ENCODE measurements around the gene RSF1. TPM values are rescaled to one million over a fixed set of nuclear protein-coding genes. Genes with fewer than 3 reads are reported as not detected.

The RSF1 gene
- total RNA-seq, 2 experiments from 2014 or later = 50.3 to 54.2 TPM

DNA sequence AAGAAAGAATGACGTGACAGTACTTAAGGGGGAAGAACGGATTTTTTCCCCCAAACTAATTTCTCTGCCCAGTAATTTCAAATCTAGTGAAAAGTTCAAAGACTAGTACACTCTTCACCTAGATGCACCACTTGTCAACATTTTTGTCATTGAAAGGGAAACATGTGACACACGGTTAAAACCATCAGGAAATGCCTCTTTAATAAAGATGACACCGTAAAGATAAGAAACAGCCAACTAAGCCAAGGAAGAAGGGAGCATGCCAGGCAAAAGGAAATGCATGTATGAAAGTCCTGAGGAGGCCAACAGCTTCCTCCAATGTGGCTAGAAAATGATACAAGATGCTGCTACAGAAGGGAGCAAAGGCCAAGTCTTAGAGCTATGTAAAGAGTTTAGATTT is 49.4 kb downstream of the RSF1 start:
- Mint-ChIP-seq H3K36me3 (ENCODE audit: low read depth) (peaks cover 1% of the 10 kb centered on the region), H3K4me1 (ENCODE audit: low read depth) (peaks cover 57% of the 10 kb centered on the region), H3K27me3 (ENCODE audit: low read depth) (no peaks in the 10 kb centered on the region), H3K9me3 (no peaks in the 10 kb centered on the region), H3K4me3 (no peak overlapping the region), H3K27ac (no peak overlapping the region)
- no peak for DNase-seq
- CTCF ChIA-PET = no interaction called here
- intact Hi-C loops (cut with micrococcal nuclease) = no loop called here

DNA sequence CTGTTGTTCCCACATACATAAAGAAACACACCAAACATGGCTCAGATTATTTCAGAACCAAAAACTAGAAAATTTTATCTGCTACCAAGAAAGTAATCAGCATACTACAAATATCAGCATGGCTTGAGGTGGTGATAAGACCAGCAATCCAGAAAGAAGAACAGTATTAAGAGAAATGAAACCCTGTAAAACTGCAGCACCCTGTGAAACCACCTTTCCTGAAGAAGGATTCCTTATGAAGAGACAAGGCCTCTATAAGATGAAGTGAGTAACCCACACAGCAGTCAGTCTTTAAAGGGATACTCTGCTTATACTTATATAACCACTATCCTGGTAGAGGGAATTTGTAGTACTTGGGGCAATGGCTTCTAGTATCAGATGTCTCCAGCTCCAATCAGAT is 49.9 kb downstream of the RSF1 start:
- Mint-ChIP-seq H3K4me3 (no peak overlapping the region), H3K36me3 (ENCODE audit: low read depth) (peaks cover 1% of the 10 kb centered on the region), H3K4me1 (ENCODE audit: low read depth) (peaks cover 55% of the 10 kb centered on the region), H3K27ac (no peak overlapping the region), H3K27me3 (ENCODE audit: low read depth) (no peaks in the 10 kb centered on the region), H3K9me3 (no peaks in the 10 kb centered on the region)
- intact Hi-C loops (cut with micrococcal nuclease) = no loop called here
- DNase-seq = no peak
- CTCF ChIA-PET = no interaction called here

DNA sequence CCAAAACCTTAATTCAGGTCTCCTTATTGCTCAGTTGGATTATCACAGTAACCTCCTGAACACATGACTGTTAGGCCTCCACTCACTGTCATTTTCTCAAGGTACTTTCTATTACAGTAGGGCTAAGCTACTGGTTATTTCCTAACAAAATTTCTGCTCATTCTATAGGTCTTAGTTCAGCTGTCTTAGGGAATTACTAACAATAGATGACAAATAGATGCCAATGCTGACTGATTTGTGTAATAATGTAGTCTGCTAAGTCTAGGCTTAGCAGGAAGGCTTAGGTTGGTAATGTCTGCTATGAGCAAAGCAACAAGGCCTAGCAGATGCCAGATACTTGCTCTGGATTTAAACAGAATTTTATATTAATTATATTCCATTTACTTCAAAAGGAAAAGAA is 58.1 kb downstream of the RSF1 start:
- H3K27me3 Mint-ChIP-seq (ENCODE audit: low read depth) = no peaks in the 10 kb centered on the region

DNA sequence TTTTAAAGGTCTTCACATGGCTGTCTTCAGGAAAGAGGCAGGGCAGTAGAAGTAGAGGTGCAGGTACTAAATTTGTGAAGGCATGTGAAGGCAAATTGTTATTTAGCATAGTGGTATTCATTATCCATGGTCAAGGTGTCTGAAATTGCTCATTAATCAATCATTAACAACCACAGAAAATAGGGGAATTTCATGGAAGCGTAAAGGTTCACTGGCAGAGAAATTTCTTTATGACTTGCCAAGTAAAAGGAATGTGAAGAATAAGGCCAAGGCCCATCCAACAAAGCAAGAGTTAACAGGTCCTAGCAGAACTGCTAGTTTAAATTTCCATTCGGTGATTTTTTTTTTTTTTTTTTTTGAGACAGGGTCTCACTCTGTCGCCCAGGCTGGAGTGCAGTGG is 59.0 kb downstream of the RSF1 start:
- no peaks in the 10 kb centered on the region for H3K9me3 Mint-ChIP-seq
- no peak overlapping the region for H3K27ac Mint-ChIP-seq
- peaks cover 10% of the 10 kb centered on the region for H3K4me1 Mint-ChIP-seq (ENCODE audit: low read depth)
- H3K4me3 Mint-ChIP-seq = no peak overlapping the region
- intact Hi-C loops (cut with micrococcal nuclease) = no loop called here
- peaks cover 18% of the 10 kb centered on the region for H3K36me3 Mint-ChIP-seq (ENCODE audit: low read depth)
- no peaks in the 10 kb centered on the region for H3K27me3 Mint-ChIP-seq (ENCODE audit: low read depth)
- CTCF ChIA-PET = no interaction called here
- no peak for DNase-seq

More for the DNA sequence above, 58.1 kb downstream of the RSF1 start:
- Mint-ChIP-seq H3K27ac (no peak overlapping the region), H3K9me3 (no peaks in the 10 kb centered on the region), H3K4me3 (no peak overlapping the region), H3K36me3 (ENCODE audit: low read depth) (peaks cover 18% of the 10 kb centered on the region), H3K4me1 (ENCODE audit: low read depth) (peaks cover 17% of the 10 kb centered on the region)
- intact Hi-C loops (cut with micrococcal nuclease) = no loop called here
- no peak for DNase-seq
- CTCF ChIA-PET = no interaction called here

DNA sequence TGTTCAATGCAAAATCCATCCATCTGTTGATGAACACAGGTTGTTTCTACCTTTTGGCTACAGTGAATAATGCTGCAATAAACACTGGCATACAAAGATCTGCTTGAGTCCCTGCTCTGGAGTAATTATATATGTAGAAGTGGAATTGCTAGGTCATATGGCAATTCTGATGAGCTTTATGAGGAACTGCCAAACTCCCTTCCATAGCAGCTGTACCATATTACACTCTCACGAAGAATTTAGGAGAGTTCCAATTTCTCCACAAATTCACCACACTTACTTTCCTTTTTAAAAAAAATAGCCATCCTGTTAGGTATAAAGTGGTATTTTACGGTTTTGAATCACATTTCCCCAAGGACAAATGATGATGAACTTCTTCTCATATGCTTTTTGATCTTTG is 62.2 kb downstream of the RSF1 start:
- Mint-ChIP-seq H3K27me3 (ENCODE audit: low read depth) (no peaks in the 10 kb centered on the region), H3K36me3 (ENCODE audit: low read depth) (peaks cover 21% of the 10 kb centered on the region), H3K4me1 (ENCODE audit: low read depth) (peaks cover 5% of the 10 kb centered on the region), H3K27ac (no peak overlapping the region), H3K9me3 (no peaks in the 10 kb centered on the region), H3K4me3 (no peak overlapping the region)
- CTCF ChIA-PET = interaction anchor here (0.6 kb wide), 1 partner anchor 840 kb away, joined by 3 read pairs; no protein-coding TSS in a partner anchor
- intact Hi-C loops (cut with micrococcal nuclease) = no loop called here
- no peak for DNase-seq

DNA sequence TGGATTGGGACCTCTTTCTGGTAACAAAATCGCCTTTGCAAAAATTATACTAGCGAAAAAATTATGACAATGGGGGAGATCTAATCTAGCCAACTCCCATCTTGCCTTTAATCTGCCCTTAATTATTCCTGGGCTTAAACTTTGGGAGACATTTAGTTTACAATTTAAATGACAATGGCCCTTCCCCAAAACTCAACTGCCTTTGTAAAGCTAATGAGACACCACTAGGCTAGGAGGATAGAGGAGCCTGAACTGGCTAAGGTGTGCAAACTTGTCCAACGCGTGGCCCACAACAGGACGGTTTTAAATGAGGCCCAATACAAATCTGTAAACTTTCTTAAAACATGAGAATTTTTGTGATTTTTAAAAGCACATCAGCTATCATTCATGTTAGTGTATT is 67.3 kb downstream of the RSF1 start:
- CTCF ChIA-PET = no interaction called here
- H3K27me3 Mint-ChIP-seq (ENCODE audit: low read depth) = no peaks in the 10 kb centered on the region
- peaks cover 7% of the 10 kb centered on the region for H3K4me1 Mint-ChIP-seq (ENCODE audit: low read depth)
- H3K9me3 Mint-ChIP-seq = no peaks in the 10 kb centered on the region
- peaks cover 11% of the 10 kb centered on the region for H3K36me3 Mint-ChIP-seq (ENCODE audit: low read depth)
- H3K4me3 Mint-ChIP-seq = no peak overlapping the region
- intact Hi-C loops (cut with micrococcal nuclease) = no loop called here
- no peak overlapping the region for H3K27ac Mint-ChIP-seq
- DNase-seq = no peak

DNA sequence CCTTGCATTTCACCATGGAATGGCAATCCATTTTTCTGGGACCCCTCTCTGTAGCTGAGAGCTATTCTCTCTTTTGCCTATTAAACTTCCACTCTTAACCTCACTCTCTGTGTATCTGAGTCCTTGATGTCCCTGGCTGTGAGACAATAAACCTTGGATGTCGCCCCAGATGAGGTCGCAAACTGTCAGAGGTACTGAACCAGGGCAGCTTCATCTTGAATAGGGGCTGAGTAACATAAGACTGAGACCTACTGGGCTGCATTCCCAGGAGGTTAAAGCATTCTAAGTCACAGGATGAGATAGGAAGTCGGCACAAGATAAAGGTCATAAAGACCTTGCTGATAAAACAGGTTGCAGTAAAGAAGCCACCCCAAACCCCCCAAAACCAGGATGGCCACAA is 68.0 kb downstream of the RSF1 start:
- CTCF ChIA-PET = interaction anchor here (0.7 kb wide), 1 partner anchor 248 kb away, joined by 3 read pairs; no protein-coding TSS in a partner anchor
- Mint-ChIP-seq H3K36me3 (ENCODE audit: low read depth) (peaks cover 11% of the 10 kb centered on the region), H3K4me3 (no peak overlapping the region), H3K27me3 (ENCODE audit: low read depth) (no peaks in the 10 kb centered on the region), H3K4me1 (ENCODE audit: low read depth) (peaks cover 7% of the 10 kb centered on the region), H3K27ac (no peak overlapping the region), H3K9me3 (no peaks in the 10 kb centered on the region)
- no peak for DNase-seq
- intact Hi-C loops (cut with micrococcal nuclease) = no loop called here

DNA sequence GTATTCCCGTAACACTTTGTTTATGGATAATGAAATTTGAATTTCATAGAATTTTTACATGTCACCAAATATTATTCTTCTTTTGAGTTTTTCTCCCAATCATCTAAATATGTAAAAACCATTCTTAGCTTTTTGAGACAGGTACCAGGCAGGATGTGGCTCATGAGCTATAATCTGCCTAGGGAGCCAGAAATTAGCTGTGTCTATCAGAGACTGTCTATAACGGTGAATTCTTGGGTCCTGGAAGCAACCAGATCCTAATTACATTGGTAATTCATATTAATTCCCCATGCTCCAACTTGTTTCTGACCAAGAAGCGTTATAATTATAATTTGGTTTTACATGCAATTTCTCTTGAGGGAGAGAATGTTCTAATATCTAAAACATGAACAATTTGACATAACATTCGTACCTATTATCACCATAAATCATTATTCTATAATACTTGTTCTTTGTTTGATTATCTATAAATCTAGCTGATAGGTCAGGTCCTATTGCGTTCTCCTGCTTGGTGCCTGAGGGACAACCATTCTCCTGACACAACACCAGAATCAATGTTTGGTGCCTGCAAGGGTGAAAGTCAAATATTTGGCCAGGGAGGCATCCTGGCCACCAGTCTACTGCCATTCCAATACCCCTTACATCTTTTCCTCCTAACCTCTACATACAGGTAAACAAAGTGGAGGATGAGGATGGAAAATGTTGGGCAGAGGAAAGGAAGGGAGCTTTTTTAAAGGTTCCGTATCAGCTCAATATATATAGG is 69.9 kb downstream of the RSF1 start:
- H3K4me3 Mint-ChIP-seq = no peak overlapping the region
- no peak for DNase-seq
- no peaks in the 10 kb centered on the region for H3K27me3 Mint-ChIP-seq (ENCODE audit: low read depth)
- H3K9me3 Mint-ChIP-seq = no peaks in the 10 kb centered on the region
- intact Hi-C loops (cut with micrococcal nuclease) = no loop called here
- H3K36me3 Mint-ChIP-seq (ENCODE audit: low read depth) = peaks cover 10% of the 10 kb centered on the region
- no peak overlapping the region for H3K27ac Mint-ChIP-seq
- peaks cover 7% of the 10 kb centered on the region for H3K4me1 Mint-ChIP-seq (ENCODE audit: low read depth)
- CTCF ChIA-PET = no interaction called here

DNA sequence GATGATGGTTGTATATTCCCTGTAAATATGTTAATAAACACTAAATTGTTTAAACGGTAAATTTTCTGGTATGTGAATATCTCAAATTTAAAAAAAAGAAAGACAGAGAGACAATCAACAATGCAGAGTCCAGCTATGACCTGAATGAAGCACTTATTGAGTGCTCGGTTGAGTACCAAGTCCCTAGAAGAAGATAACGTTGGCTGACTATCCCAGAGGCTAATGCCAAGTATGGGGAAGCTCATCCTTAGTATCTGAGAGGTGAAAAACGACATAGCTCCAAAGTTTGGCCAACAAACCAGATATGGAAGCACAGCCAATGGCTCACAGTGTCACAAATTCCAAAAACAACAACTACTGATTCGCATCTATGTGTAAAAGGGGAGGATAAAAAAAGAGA is 71.3 kb downstream of the RSF1 start:
- peaks cover 7% of the 10 kb centered on the region for H3K4me1 Mint-ChIP-seq (ENCODE audit: low read depth)
- H3K4me3 Mint-ChIP-seq = no peak overlapping the region
- intact Hi-C loops (cut with micrococcal nuclease) = no loop called here
- H3K9me3 Mint-ChIP-seq = no peaks in the 10 kb centered on the region
- no peak for DNase-seq
- H3K36me3 Mint-ChIP-seq (ENCODE audit: low read depth) = peaks cover 9% of the 10 kb centered on the region
- no peaks in the 10 kb centered on the region for H3K27me3 Mint-ChIP-seq (ENCODE audit: low read depth)
- H3K27ac Mint-ChIP-seq = no peak overlapping the region
- CTCF ChIA-PET = interaction anchor here (0.6 to 0.7 kb wide), 2 partner anchors 51 to 116 kb away, joined by 3 read pairs; no protein-coding TSS in a partner anchor

DNA sequence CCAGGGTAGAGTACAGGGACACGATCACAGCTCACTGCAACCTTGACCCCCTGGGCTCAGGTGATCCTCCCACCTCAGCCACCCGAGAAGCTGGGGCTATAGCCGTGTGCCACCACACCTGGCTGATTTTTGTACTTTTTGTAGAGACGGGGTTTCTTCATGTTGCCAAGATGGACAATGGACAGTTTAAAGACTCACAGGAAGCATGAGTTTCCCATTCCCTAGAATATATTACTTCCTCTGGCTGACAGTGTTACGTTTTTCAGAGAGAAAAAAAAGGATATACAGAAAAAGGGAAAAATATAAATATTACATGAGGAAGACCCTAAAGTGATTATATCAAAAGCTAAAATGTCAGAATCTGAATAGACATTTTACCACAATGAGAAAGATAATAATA is 72.3 kb downstream of the RSF1 start:
- CTCF ChIA-PET = no interaction called here
- no peak for DNase-seq
- Mint-ChIP-seq H3K27ac (no peak overlapping the region), H3K4me3 (no peak overlapping the region), H3K36me3 (ENCODE audit: low read depth) (peaks cover 5% of the 10 kb centered on the region), H3K4me1 (ENCODE audit: low read depth) (peaks cover 7% of the 10 kb centered on the region), H3K27me3 (ENCODE audit: low read depth) (no peaks in the 10 kb centered on the region), H3K9me3 (no peaks in the 10 kb centered on the region)
- intact Hi-C loops (cut with micrococcal nuclease) = no loop called here

DNA sequence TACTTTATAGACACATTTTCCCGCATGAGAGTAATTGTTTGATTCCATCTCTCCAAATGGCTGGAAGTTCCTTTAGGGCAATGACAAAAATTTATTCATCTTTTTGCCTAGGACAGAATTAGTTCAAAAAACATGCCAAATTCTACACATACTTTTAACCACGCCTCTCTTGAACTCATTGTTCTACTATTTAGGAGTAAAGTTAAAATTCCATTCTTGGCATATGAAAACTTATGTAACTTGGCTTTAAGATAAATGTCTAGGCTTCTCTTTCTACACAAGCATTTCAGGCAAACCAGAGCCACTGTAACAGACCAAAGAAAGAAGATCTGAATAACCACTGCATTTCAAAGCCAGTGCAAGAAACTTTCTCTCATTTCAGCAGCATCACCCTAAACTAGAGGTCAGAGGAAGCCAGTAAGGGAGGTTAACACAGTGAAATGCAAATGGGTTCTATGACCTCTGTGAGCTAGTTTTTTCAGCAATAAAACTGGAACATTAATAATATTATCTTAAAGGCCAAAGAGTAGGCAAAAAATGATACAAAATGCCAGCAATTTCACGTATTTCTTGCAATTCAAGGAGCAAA is 73.0 kb downstream of the RSF1 start:
- CTCF ChIA-PET = no interaction called here
- intact Hi-C loops (cut with micrococcal nuclease) = no loop called here
- no peak for DNase-seq
- H3K4me3 Mint-ChIP-seq = no peak overlapping the region
- H3K36me3 Mint-ChIP-seq (ENCODE audit: low read depth) = peaks cover 7% of the 10 kb centered on the region
- peaks cover 6% of the 10 kb centered on the region for H3K4me1 Mint-ChIP-seq (ENCODE audit: low read depth)
- H3K9me3 Mint-ChIP-seq = no peaks in the 10 kb centered on the region
- no peaks in the 10 kb centered on the region for H3K27me3 Mint-ChIP-seq (ENCODE audit: low read depth)
- H3K27ac Mint-ChIP-seq = no peak overlapping the region

DNA sequence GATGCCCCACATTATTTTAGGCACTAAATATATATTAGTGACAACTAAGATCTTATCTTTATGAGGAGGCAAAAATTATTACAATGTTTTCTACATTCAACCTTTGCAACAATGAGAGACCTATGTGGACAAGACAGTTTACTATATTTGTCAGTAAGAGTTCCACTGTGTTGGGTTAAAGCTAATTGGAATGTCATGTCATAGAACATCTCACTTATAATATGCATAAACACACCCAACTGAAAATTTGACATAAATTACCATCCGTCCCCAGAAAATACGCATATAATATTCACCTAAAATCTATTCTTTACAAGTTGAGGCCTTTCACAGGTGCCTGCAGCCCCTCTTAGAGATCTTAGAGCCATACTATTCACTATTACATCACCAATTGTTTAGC is 84.0 kb downstream of the RSF1 start:
- no peak for DNase-seq
- peaks cover 4% of the 10 kb centered on the region for H3K9me3 Mint-ChIP-seq
- intact Hi-C loops (cut with micrococcal nuclease) = no loop called here
- H3K27ac Mint-ChIP-seq = no peak overlapping the region
- no peak overlapping the region for H3K4me3 Mint-ChIP-seq
- H3K36me3 Mint-ChIP-seq (ENCODE audit: low read depth) = peaks cover 56% of the 10 kb centered on the region
- H3K27me3 Mint-ChIP-seq (ENCODE audit: low read depth) = no peaks in the 10 kb centered on the region
- no peaks in the 10 kb centered on the region for H3K4me1 Mint-ChIP-seq (ENCODE audit: low read depth)
- CTCF ChIA-PET = no interaction called here

DNA sequence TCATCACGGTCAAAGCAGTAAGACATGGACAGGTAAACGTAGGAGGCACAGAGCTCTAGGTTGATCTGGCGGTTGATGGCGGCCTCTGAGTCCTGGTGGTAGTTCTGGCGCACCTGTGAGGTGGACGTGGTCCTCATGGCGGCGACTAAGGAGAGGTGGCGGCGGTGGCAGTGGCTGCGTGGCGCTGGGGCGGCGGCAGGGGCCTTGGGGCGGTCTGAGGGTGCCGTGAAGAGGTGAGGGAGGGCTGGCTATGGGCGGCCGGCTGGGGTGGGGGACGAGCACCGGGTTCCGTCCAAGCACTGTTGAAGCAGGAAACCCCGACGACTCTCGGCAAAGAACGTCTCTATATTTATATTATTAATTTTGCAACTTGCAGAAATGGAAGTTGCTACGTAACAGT is 85.6 kb downstream of the RSF1 start:
- Mint-ChIP-seq H3K27me3 (ENCODE audit: low read depth) (no peaks in the 10 kb centered on the region), H3K9me3 (peaks cover 14% of the 10 kb centered on the region), H3K27ac (no peak overlapping the region), H3K36me3 (ENCODE audit: low read depth) (peaks cover 61% of the 10 kb centered on the region), H3K4me3 (no peak overlapping the region), H3K4me1 (ENCODE audit: low read depth) (no peaks in the 10 kb centered on the region)
- intact Hi-C loops (cut with micrococcal nuclease) = no loop called here
- no peak for DNase-seq
- CTCF ChIA-PET = interaction anchor here (0.6 kb wide), 1 partner anchor 632 kb away, joined by 3 read pairs; no protein-coding TSS in a partner anchor
